Measurements from ENCODE around the gene KAT6B. TPM values are rescaled to one million over a fixed set of nuclear protein-coding genes. Genes with fewer than 3 reads are reported as not detected.

KAT6B gene
- total and polyA plus RNA-seq, 10 of the 15 experiments (the other 5 are each of a cell fraction or from before 2014, with no cell fraction given): 2.7 to 22.6 (median 15.7) TPM

GRCh38 chr10:74937266-74937856 is 111.0 kb downstream of the KAT6B start (continued):
- TF ChIP-seq CEBPZ (IDR thresholded peaks at IDR 0.05; ENCODE audit: low read depth, low read length) (no peak), NR2C1 (IDR thresholded peaks at IDR 0.05) (no peak), PAX5 (IDR thresholded peaks at IDR 0.05; ENCODE audit: borderline replicate concordance, low read depth, low read length) (no peak), ZSCAN29 (IDR thresholded peaks at IDR 0.05) (no peak), NBN (IDR thresholded peaks at IDR 0.05) (no peak), HDAC6 (IDR thresholded peaks at IDR 0.05; ENCODE audit: unreplicated experiment) (no peak), MTA3 (IDR thresholded peaks at IDR 0.05; ENCODE audit: borderline replicate concordance, low read length) (no peak)

DNA sequence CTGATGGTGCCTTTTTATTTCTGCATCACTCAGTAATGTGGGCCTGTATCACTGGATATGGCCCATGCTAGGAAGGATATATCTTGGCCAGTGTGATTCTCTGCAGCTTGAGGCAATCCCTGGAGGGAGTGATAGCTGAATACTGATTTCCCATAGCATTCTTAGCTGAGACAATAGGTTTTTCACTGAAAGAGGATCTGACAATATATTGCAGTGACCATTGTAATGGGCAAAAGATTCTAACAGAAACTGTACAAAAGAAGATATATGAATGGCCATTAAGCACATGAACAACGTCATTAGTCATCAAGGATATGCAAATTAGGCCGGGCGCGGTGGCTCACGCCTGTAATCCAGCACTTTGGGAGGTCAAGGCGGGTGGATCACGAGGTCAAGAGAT is 117.8 kb downstream of the KAT6B start:
- no peak for TF ChIP-seq KLF5 (IDR thresholded peaks at IDR 0.05; ENCODE audit: partially characterized antibody)
- no peak for TF ChIP-seq RAD51 (IDR thresholded peaks at IDR 0.05)
- no peak for FAIRE-seq
- Histone ChIP-seq H3K9me3 (replicated peaks; ENCODE audit: control insufficient read depth, insufficient read depth, low read length) (no peaks in the 10 kb centered on the region), H3K4me1 (ENCODE audit: control insufficient read depth, insufficient read depth, low read length) (no peaks in the 10 kb centered on the region), H3K79me2 (ENCODE audit: control insufficient read depth, insufficient read depth, low read length) (peaks cover 2% of the 10 kb centered on the region), H4K20me1 (ENCODE audit: control insufficient read depth, insufficient read depth) (no peaks in the 10 kb centered on the region), H3K27ac (ENCODE audit: control insufficient read depth, insufficient read depth) (no peak overlapping the region), H3K4me2 (ENCODE audit: control insufficient read depth, insufficient read depth) (no peak overlapping the region), H3K9ac (ENCODE audit: control insufficient read depth, insufficient read depth, low read length) (no peak overlapping the region), H3K27me3 (replicated peaks in 1 of 2; ENCODE audit: control insufficient read depth in 2 of 2, insufficient read depth in 2 of 2, low read length in 1 of 2) (no peaks in the 10 kb centered on the region), H3K36me3 (ENCODE audit: control insufficient read depth in 2 of 2, insufficient read depth in 2 of 2, low read length in 1 of 2) (no peaks in the 10 kb centered on the region), H3K4me3 (no peak overlapping the region), H2AFZ (ENCODE audit: control insufficient read depth, low read depth, low read length) (no peak overlapping the region)
- CTCF ChIA-PET: no interaction called here
- 94% methylated on average over 7 of the region's 7 CpGs for WGBS (ENCODE audit: insufficient coverage, insufficient replicate concordance, low lambda C conversion rate, missing lambda C conversion rate)
- intact Hi-C loops (cut with micrococcal nuclease; ENCODE audit: unreplicated experiment) (no loop called here), in situ Hi-C loops (cut with MboI) (no loop called here)
- POLR2A ChIA-PET: no interaction called here
- DNase-seq (ENCODE audit: low read depth, low spot score): no peak
- RAD21 ChIA-PET (ENCODE audit: unreplicated experiment): no interaction called here
- SMC1A ChIA-PET (ENCODE audit: uncharacterized antibody, unreplicated experiment): interaction anchor here (0.6 kb wide), 1 partner anchor 283 kb away, joined by 3 read pairs; no protein-coding TSS in a partner anchor
- BruUV-seq (replicated peaks): no TSS peak
- ATAC-seq: no peak
